H1 (cell line): Measurements from ENCODE around the gene FAM167B. TPM values are rescaled to one million over a fixed set of nuclear protein-coding genes. Genes with fewer than 3 reads are reported as not detected.

ENCODE experiments used
- CTCF ChIA-PET: fragments of 300-600 bp; sonication (Branson Sonifier 250); formaldehyde crosslinking; loops from one replicate; lab custom pipeline; 2021; ENCODE audit not compliant: partially characterized antibody; lab: Charles Lee
- POLR2A ChIA-PET: fragments of 300-600 bp; sonication (Branson Sonifier 250); formaldehyde crosslinking; loops from one replicate; lab custom pipeline; 2021; ENCODE audit warnings: inconsistent platforms; ENCODE audit not compliant: partially characterized antibody; lab: Charles Lee
- DNase-seq, 2 experiments: peaks; one replicate each; pipeline versions ENCODE4 v3.0.0 to v3.0.0-alpha.2; 2010 to 2022; ENCODE audit warnings: low spot score in 2 of 2, low read depth in 1 of 2, mixed read lengths in 1 of 2
- FAIRE-seq: peaks from 2 replicates; lab custom pipeline; 2011; peaks lifted over from hg19 to GRCh38; lab: Jason Lieb, UNC
- H2AFZ ChIP-seq: 2 replicates; pipeline ENCODE4 v1.8.1; 2012; ENCODE audit warnings: low read length, inconsistent platforms
- H2AK5ac ChIP-seq: 2 replicates; pipeline ENCODE4 v1.6.1; 2013; ENCODE audit warnings: low read depth, low read length
- H2BK120ac ChIP-seq: replicated peaks from 2 replicates; pipeline ENCODE3; 2013; ENCODE audit warnings: low read depth, low read length, inconsistent platforms
- H2BK12ac ChIP-seq: 2 replicates; pipeline ENCODE4 v1.6.1; 2013; ENCODE audit warnings: low read depth, low read length
- H2BK15ac ChIP-seq: 2 replicates; pipeline ENCODE4 v1.6.1; 2013; ENCODE audit warnings: low read length
- H2BK20ac ChIP-seq: 2 replicates; pipeline ENCODE4 v1.6.1; 2013; ENCODE audit warnings: low read length
- H2BK5ac ChIP-seq: 2 replicates; pipeline ENCODE4 v1.6.1; 2013; ENCODE audit warnings: low read depth, low read length
- H3K14ac ChIP-seq: 2 replicates; pipeline ENCODE4 v1.6.1; 2013; ENCODE audit warnings: inconsistent platforms; ENCODE audit not compliant: insufficient read length
- H3K18ac ChIP-seq: 2 replicates; pipeline ENCODE4 v1.6.1; 2013; ENCODE audit warnings: low read length; ENCODE audit errors: extremely low read depth
- H3K23ac ChIP-seq: 2 replicates; pipeline ENCODE4 v1.6.1; 2013; ENCODE audit warnings: inconsistent platforms; ENCODE audit not compliant: insufficient read length
- H3K23me2 ChIP-seq: 2 replicates; pipeline ENCODE4 v1.6.1; 2013; ENCODE audit warnings: low read depth, low read length
- H3K27ac ChIP-seq: 2 replicates; pipeline ENCODE4 v1.6.1; 2011; ENCODE audit warnings: low read depth, low read length, inconsistent platforms
- H3K27me3 ChIP-seq, 4 experiments: replicated peaks in 1 of 4; 1 replicate in 1 of 4; 2 replicates in 3 of 4; pipeline versions ENCODE4 v1.6.1 to v1.8.1; 2011 to 2013; ENCODE audit warnings: low read length in 3 of 4, mild to moderate bottlenecking in 3 of 4, inconsistent platforms in 2 of 4, mixed read lengths in 2 of 4, moderate library complexity in 1 of 4; ENCODE audit not compliant: control insufficient read depth in 3 of 4, insufficient read depth in 3 of 4; ENCODE audit errors: extremely low read depth in 1 of 4
- H3K36me3 ChIP-seq, 4 experiments: 2 replicates each; pipeline versions ENCODE4 v1.6.1 to v1.8.1; 2011 to 2013; ENCODE audit warnings: mild to moderate bottlenecking in 4 of 4, low read length in 3 of 4, moderate library complexity in 2 of 4, control low read depth in 1 of 4, inconsistent platforms in 1 of 4; ENCODE audit not compliant: insufficient read depth in 4 of 4, control insufficient read depth in 2 of 4
- H3K4ac ChIP-seq: replicated peaks from 2 replicates; pipeline ENCODE3; 2013; ENCODE audit warnings: low read length, low read depth, mixed read lengths, inconsistent platforms; ENCODE audit not compliant: insufficient read length
- H3K4me1 ChIP-seq, 4 experiments: replicated peaks in 1 of 4; 1 replicate in 1 of 4; 2 replicates in 3 of 4; pipeline versions ENCODE4 v1.6.1 to v1.8.1; 2011 to 2013; ENCODE audit warnings: low read length in 3 of 4, inconsistent platforms in 2 of 4, mixed read lengths in 1 of 4; ENCODE audit not compliant: insufficient read depth in 4 of 4, control insufficient read depth in 3 of 4
- H3K4me2 ChIP-seq, 2 experiments: 2 replicates each; pipeline versions ENCODE4 v1.6.1 to v1.8.1; 2011 to 2013; ENCODE audit warnings: low read depth in 2 of 2, low read length in 2 of 2, control low read depth in 1 of 2, inconsistent platforms in 1 of 2, mild to moderate bottlenecking in 1 of 2; ENCODE audit not compliant: insufficient read depth in 1 of 2
- H3K4me3 ChIP-seq, 4 experiments: fragments of 200-600, 300-600 bp in 1 of 4; sonication (generic), shearing (Covaris generic), sonication (Bioruptor Twin) in 1 of 4; 2 replicates each; pipeline versions ENCODE4 v1.5.1 to v1.8.1; 2011 to 2016; ENCODE audit warnings: low read length in 4 of 4, low read depth in 3 of 4, control low read depth in 2 of 4, inconsistent platforms in 2 of 4, mild to moderate bottlenecking in 2 of 4, mixed read lengths in 1 of 4, moderate library complexity in 1 of 4; ENCODE audit not compliant: insufficient read depth in 2 of 4; ENCODE audit errors: extremely low read depth in 1 of 4
- H3K56ac ChIP-seq: replicated peaks from 2 replicates; pipeline ENCODE3; 2013; ENCODE audit warnings: low read depth, mild to moderate bottlenecking, mixed read lengths, low read length, inconsistent platforms; ENCODE audit not compliant: insufficient read length
- H3K79me1 ChIP-seq: 2 replicates; pipeline ENCODE4 v1.6.1; 2013; ENCODE audit warnings: low read depth, low read length, control low read depth
- H3K79me2 ChIP-seq, 2 experiments: 2 replicates each; pipeline versions ENCODE4 v1.6.1 to v1.8.1; 2012 to 2013; ENCODE audit warnings: low read length in 2 of 2, mild to moderate bottlenecking in 2 of 2, inconsistent platforms in 1 of 2; ENCODE audit not compliant: insufficient read depth in 2 of 2, control insufficient read depth in 1 of 2
- H3K9ac ChIP-seq, 4 experiments: replicated peaks in 1 of 4; 1 replicate in 1 of 4; 2 replicates in 3 of 4; pipeline versions ENCODE4 v1.6.1 to v1.8.1; 2011 to 2013; ENCODE audit warnings: low read depth in 3 of 4, low read length in 3 of 4, control low read depth in 2 of 4, mild to moderate bottlenecking in 2 of 4, moderate library complexity in 2 of 4, inconsistent platforms in 1 of 4; ENCODE audit errors: extremely low read depth in 1 of 4
- H3K9me3 ChIP-seq, 2 experiments: 2 replicates each; pipeline versions ENCODE4 v1.6.1 to v1.8.1; 2012 to 2013; ENCODE audit warnings: mild to moderate bottlenecking in 2 of 2, moderate library complexity in 2 of 2, control low read depth in 1 of 2, inconsistent platforms in 1 of 2, low read depth in 1 of 2, low read length in 1 of 2, mixed read lengths in 1 of 2; ENCODE audit not compliant: insufficient read depth in 2 of 2
- H4K20me1 ChIP-seq, 2 experiments: replicated peaks in 1 of 2; 2 replicates each; pipeline versions ENCODE3 to v1.8.1; 2011 to 2013; ENCODE audit warnings: inconsistent platforms in 2 of 2, low read length in 2 of 2, mild to moderate bottlenecking in 1 of 2; ENCODE audit not compliant: insufficient read depth in 2 of 2, control insufficient read depth in 1 of 2
- H4K5ac ChIP-seq: 2 replicates; pipeline ENCODE4 v1.6.1; 2013; ENCODE audit warnings: low read length, low read depth, mixed read lengths, inconsistent platforms; ENCODE audit not compliant: insufficient read length
- H4K8ac ChIP-seq: 2 replicates; pipeline ENCODE4 v1.8.0; 2013; ENCODE audit warnings: mild to moderate bottlenecking, moderate library complexity, low read length, inconsistent platforms; ENCODE audit not compliant: insufficient read depth; ENCODE audit errors: extremely low read depth
- H4K91ac ChIP-seq: replicated peaks from 2 replicates; pipeline ENCODE3; 2013; ENCODE audit warnings: low read length, mixed read lengths, inconsistent platforms; ENCODE audit not compliant: insufficient read length
- KDM4A ChIP-seq: IDR thresholded peaks from one replicate; pipeline ENCODE4 v1.7.1; 2012; ENCODE audit warnings: low read depth, mild to moderate bottlenecking, moderate library complexity, low read length, inconsistent platforms; ENCODE audit not compliant: severe bottlenecking
- WGBS, 2 experiments: shearing (Covaris generic) in 1 of 2; methylation state at CpG; one replicate each; pipeline versions ENCODE4 v1.1.6 to v1.1.7; 2013 to 2015; ENCODE audit warnings: low lambda C conversion rate in 2 of 2, mixed read lengths in 2 of 2, inconsistent platforms in 1 of 2, low coverage in 1 of 2, missing lambda C conversion rate in 1 of 2; ENCODE audit not compliant: insufficient replicate concordance in 2 of 2, insufficient coverage in 1 of 2, insufficient read length in 1 of 2; ENCODE audit errors: extremely low coverage in 1 of 2, missing lambda C conversion rate in 1 of 2; 5-methylcytosine and 5-hydroxymethylcytosine counted together
- polyA plus RNA-seq, 7 experiments: library from polyadenylated mRNA; depleted of rRNA in 3 of 7; stranded (reverse) in 5 of 7; unstranded in 2 of 7; fragments of >200 nt in 5 of 7; fragments of 200-250 nt in 2 of 7; gene quantifications; 1 replicate in 5 of 7; 2 replicates in 1 of 7; 4 replicates in 1 of 7; pipeline versions ENCODE4 v1.2.1 to v1.2.3, GENCODE V29; 2011 to 2013; ENCODE audit warnings: missing spikeins in 2 of 7, mixed read lengths in 2 of 7
- total RNA-seq: library from RNA; stranded (reverse); fragmentation: NEBNext Ultra II Directional; extraction: Animal tissue kit (Norgen Biotek cat#: 25700); gene quantifications from 2 replicates; pipeline ENCODE4 v1.2.1, GENCODE V29; 2021

FAM167B gene
- total and polyA plus RNA-seq, 2 of the 8 experiments (the other 6 are each of a cell fraction or from before 2014, with no cell fraction given), result 2.8 to 3.9 TPM

GRCh38 chr1:32285658-32286057 lies 38.6 kb downstream of the FAM167B start:
- H2AFZ ChIP-seq, result no peak overlapping the region

More at GRCh38 chr1:32285658-32286057, 38.6 kb downstream of the FAM167B start:
- Histone ChIP-seq H3K9ac (no peak overlapping the region), H3K18ac (no peak overlapping the region), H2BK20ac (no peak overlapping the region), H3K23me2 (no peaks in the 10 kb centered on the region), H3K27me3 (no peaks in the 10 kb centered on the region), H2BK15ac (no peak overlapping the region), H3K56ac (no peak overlapping the region), H3K9me3 (no peaks in the 10 kb centered on the region), H3K4me1 (no peaks in the 10 kb centered on the region), H4K5ac (no peak overlapping the region), H4K8ac (no peak overlapping the region), H2BK5ac (no peak overlapping the region), H2BK120ac (no peak overlapping the region), H3K4me3 (no peak overlapping the region), H2AK5ac (no peak overlapping the region), H3K79me2 (no peaks in the 10 kb centered on the region), H3K14ac (no peak overlapping the region), H3K4me2 (no peak overlapping the region), H4K20me1 (no peaks in the 10 kb centered on the region), H3K36me3 (peaks cover 0 to 4% (median 1%) of the 10 kb centered on the region in 4 experiments; a peak in 1 of 8 replicates), H3K4ac (no peak overlapping the region), H3K23ac (no peak overlapping the region), H4K91ac (no peak overlapping the region), H2BK12ac (no peak overlapping the region), H3K79me1 (no peaks in the 10 kb centered on the region), H3K27ac (no peak overlapping the region)
- DNase-seq (no peak), FAIRE-seq (no peak)
- TF ChIP-seq KDM4A, result no peak
- WGBS, 2 experiments, result 91% methylated on average over 3 of the region's 3 CpGs; no CpG with 5 or more reads in 1 of the 2 experiments
- ChIA-PET POLR2A (interaction anchor here (0.8 kb wide), 1 partner anchor 46 kb away, joined by 3 read pairs; no protein-coding TSS in a partner anchor), CTCF (interaction anchor here (0.5 kb wide), 1 partner anchor 144 kb away, joined by 3 read pairs; no protein-coding TSS in a partner anchor)
